Measurements from ENCODE around the gene BICD1.

GRCh38 chr12:32248441-32249140 is 141.9 kb downstream of the BICD1 start:
- no peak for TF ChIP-seq CTCF (conservative IDR thresholded peaks at IDR 0.05)
- TF ChIP-seq EZH2 (IDR thresholded peaks at IDR 0.05; ENCODE audit: low read depth): no peak

Data from PC-9 (cell line).